Small intestine (tissue), 7 donors: Measurements from ENCODE around the gene NFATC1. TPM values are rescaled to one million over a fixed set of nuclear protein-coding genes. Genes with fewer than 3 reads are reported as not detected.

Source experiments
- DNase-seq, 2 donors: peaks; one replicate each; pipeline versions ENCODE4 v3.0.0 to v3.0.0-alpha.2; 2013
- FAIRE-seq: peaks from 2 replicates; lab custom pipeline; 2012; peaks lifted over from hg19 to GRCh38; lab: Jason Lieb, UNC
- H3K27ac ChIP-seq, 3 donors: one replicate each; pipeline ENCODE4 v1.5.1; 2013; ENCODE audit warnings: low read length in 2 of 3, mild to moderate bottlenecking in 2 of 3, control low read depth in 1 of 3, inconsistent platforms in 1 of 3, low read depth in 1 of 3, moderate library complexity in 1 of 3
- H3K27me3 ChIP-seq, 3 donors: one replicate each; pipeline ENCODE4 v1.6.1; 2013; ENCODE audit warnings: low read length in 3 of 3, inconsistent platforms in 1 of 3; ENCODE audit not compliant: control insufficient read depth in 3 of 3, insufficient read depth in 3 of 3
- H3K36me3 ChIP-seq, 3 donors: one replicate each; pipeline ENCODE4 v1.6.1; 2013; ENCODE audit warnings: low read length in 3 of 3, inconsistent platforms in 1 of 3, low read depth in 1 of 3, mild to moderate bottlenecking in 1 of 3, moderate library complexity in 1 of 3; ENCODE audit not compliant: control insufficient read depth in 3 of 3, insufficient read depth in 2 of 3
- H3K4me1 ChIP-seq, 3 donors: one replicate each; pipeline ENCODE4 v1.6.1; 2013; ENCODE audit warnings: low read length in 2 of 3, inconsistent platforms in 1 of 3, low read depth in 1 of 3, mild to moderate bottlenecking in 1 of 3, moderate library complexity in 1 of 3; ENCODE audit not compliant: control insufficient read depth in 3 of 3, insufficient read depth in 2 of 3
- H3K4me3 ChIP-seq, 3 donors: one replicate each; pipeline ENCODE4 v1.5.1; 2013; ENCODE audit warnings: low read length in 3 of 3, control low read depth in 1 of 3, inconsistent platforms in 1 of 3, low read depth in 1 of 3, mild to moderate bottlenecking in 1 of 3, moderate library complexity in 1 of 3
- H3K9me3 ChIP-seq, 2 donors: one replicate each; pipeline ENCODE4 v1.6.1; 2013; ENCODE audit warnings: low read depth in 1 of 2, low read length in 1 of 2; ENCODE audit not compliant: control insufficient read depth in 2 of 2, insufficient read depth in 1 of 2
- WGBS, 3 donors: extraction: QIAGEN DNeasy Blood & Tissue Kit; methylation state at CpG; one replicate each; pipeline ENCODE4 v1.1.7; 2013; 5-methylcytosine and 5-hydroxymethylcytosine counted together
- polyA plus RNA-seq, 4 donors: library from polyadenylated mRNA; stranded (reverse) in 3 of 4; unstranded in 1 of 4; fragments of 200-250 nt in 3 of 4; fragments of 120-200 nt in 1 of 4; gene quantifications; one replicate each; pipeline versions ENCODE4 v1.2.1 to v1.2.3, GENCODE V29; 2013
- donor health status: healthy with polysubstance abuse.
- donor health status: control.
- donor health status: control.
- donor health status: Bipolar disorder and iron deficiency.
- donor health status: healthy.

NFATC1 gene
- polyA plus RNA-seq, 4 donors = 0.67 to 5.9 (median 2.2) TPM

DNA sequence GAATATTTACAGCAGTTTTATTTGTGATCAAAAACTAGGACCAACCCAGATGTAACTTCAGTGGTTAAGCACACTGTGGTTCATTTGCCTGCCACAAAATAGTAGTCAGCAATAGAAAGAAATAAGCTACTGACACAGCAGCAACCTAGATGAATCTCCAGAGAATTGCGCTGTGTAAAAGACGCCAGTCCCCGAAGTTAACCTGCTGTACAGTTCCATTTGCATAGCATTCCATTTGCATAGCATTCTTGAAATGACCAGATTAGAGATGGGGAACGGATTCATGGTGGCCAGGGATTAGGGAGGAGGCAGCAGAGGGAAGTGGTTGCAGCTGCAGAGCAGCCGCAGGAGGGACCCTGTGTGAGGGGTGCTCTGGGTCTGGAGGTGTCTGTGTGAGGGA is 39.3 kb upstream of the NFATC1 start:
- WGBS, 3 donors = 86 to 94% (median 93%) methylated on average over 5 of the region's 5 CpGs
- no peaks in the 10 kb centered on the region for H3K27me3 ChIP-seq
- no peak for DNase-seq
- H3K4me1 ChIP-seq = no peaks in the 10 kb centered on the region
- no peak overlapping the region for H3K27ac ChIP-seq
- H3K4me3 ChIP-seq = no peak overlapping the region
- H3K9me3 ChIP-seq = no peaks in the 10 kb centered on the region
- H3K36me3 ChIP-seq = peaks cover 1 to 33% (median 2%) of the 10 kb centered on the region in 3 donors
- no peak for FAIRE-seq

DNA sequence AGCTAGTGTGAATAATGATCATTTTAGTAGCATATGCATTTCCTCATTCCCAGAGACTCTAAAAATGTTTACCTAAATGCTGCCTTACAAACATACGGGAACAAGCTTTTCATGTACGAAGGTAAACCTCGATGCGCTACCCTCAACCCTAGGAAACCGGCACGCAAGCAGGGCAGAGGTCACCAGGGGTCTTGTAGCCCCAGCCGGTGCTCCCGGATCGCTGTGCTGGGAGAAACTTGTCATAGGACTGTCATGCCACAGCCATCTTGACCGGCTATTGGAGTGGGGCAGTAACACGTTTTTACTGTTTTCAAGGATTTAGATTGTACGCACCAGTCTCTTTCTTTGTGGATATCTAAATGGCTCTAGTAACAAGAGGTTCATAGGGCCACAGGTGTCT is 34.8 kb upstream of the NFATC1 start:
- Histone ChIP-seq H3K36me3 (peaks cover 2 to 22% (median 2%) of the 10 kb centered on the region in 3 donors), H3K27me3 (no peaks in the 10 kb centered on the region), H3K27ac (no peak overlapping the region), H3K4me1 (no peaks in the 10 kb centered on the region), H3K9me3 (no peaks in the 10 kb centered on the region), H3K4me3 (no peak overlapping the region)
- no peak for FAIRE-seq
- DNase-seq = no peak
- WGBS, 3 donors = 95 to 98% (median 97%) methylated on average over 12 of the region's 12 CpGs

DNA sequence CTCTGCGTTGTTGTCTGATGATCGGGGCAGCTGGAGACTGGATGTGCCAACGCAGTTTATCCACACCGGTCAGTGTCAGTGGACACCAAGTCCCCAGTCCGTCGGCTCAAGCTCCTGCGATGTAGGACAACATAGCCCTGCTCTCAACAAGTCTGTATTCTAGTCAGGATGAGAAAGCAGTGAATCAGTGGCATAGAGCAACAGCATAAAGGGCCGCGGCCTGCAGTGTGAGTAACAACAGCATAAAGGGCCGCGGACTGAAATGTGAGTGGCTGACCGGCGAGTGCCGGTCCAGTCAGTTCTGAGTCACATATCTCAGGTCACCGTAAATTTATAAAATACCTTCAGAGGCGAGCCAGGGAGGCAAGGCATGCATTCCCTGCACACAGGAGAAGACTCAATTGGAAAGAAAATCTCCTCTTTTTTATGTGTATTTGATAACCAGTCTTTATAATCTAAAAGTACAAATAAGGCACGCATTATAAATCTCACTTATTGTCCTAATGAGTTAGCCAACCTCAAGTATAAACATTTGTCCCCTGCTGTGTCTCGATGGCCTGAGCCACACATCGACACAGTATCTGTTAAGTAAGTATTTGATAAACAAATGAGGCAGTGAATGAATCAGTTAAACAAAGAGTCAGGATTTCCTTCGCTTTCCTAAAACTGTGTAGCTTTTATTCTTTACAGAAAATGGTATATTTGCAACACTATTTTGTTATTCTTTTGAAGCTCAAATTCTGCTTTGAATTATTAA is 33.8 kb upstream of the NFATC1 start:
- WGBS, 3 donors = 84 to 92% (median 92%) methylated on average over 20 of the region's 20 CpGs
- no peak for FAIRE-seq
- Histone ChIP-seq H3K4me1 (no peaks in the 10 kb centered on the region), H3K36me3 (peaks cover 2 to 21% (median 5%) of the 10 kb centered on the region in 3 donors), H3K27ac (no peak overlapping the region), H3K27me3 (no peaks in the 10 kb centered on the region), H3K9me3 (no peaks in the 10 kb centered on the region), H3K4me3 (no peak overlapping the region)
- DNase-seq = no peak

DNA sequence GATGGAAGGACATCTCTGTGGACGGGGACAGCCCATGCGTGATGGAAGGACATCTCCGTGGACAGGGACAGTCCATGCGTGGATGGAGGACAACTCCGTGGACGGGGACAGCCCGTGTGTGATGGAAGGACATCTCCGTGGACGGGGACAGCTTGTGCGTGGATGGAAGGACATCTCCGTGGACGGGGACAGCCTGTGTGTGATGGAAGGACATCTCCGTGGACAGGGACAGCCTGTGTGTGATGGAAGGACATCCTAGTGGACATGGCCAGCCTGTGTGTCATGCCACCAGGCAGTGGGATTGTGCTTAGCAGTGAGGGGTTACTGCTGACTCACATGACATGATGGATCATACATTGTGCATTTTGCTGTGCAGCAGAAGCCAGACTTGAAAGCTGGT is 30.0 kb upstream of the NFATC1 start:
- Histone ChIP-seq H3K27me3 (no peaks in the 10 kb centered on the region), H3K27ac (no peak overlapping the region), H3K4me1 (no peaks in the 10 kb centered on the region), H3K9me3 (no peaks in the 10 kb centered on the region), H3K36me3 (peaks cover 0 to 26% (median 5%) of the 10 kb centered on the region in 3 donors), H3K4me3 (no peak overlapping the region)
- DNase-seq (no peak), FAIRE-seq (no peak)
- 96 to 98% (median 98%) methylated on average over 13 of the region's 13 CpGs for WGBS, 3 donors

DNA sequence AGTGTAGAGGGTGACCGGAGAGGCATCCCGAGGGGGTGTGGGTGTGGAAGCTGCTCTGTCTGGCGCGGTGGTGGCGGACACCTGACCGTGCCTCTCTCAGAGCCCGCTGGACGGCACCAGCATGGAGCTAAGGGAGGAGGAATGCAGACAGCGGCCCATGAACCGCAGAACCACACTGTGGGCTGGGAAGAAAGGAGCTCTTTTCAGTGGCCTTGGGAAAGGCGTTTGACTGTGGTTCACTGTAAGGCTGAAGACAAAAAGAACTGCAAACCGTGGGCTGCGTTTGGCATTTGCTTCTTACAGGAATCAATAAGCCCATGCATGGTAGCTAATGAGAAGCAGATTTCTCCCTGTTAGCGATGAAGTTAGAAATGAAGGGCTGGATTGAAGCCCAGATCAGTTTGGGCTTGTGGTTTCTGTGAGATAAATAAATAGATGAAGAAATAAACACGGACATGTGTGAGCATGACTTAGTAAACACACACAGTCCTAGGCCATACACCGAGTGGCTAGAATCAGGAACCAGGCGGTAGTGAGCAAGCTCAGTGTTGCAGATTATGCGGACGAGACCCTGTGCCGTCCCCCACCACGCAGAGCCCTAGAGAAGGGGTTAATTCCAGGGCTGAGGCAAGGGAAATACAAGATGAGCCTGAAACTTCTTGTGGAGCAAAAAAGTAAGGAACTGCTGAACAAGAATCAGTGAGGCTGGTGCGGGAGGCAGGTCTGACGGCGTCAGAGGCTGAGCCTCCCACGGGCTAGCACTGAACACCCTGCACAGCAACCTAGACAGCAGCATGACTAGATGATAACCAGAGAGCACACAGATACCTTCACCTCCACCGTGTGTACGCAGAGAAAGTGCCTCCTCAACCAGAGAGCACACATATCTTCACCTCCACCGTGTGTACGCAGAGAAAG is 29.3 kb upstream of the NFATC1 start:
- DNase-seq (no peak), FAIRE-seq (no peak)
- Histone ChIP-seq H3K36me3 (peaks cover 0 to 23% (median 5%) of the 10 kb centered on the region in 3 donors), H3K9me3 (no peaks in the 10 kb centered on the region), H3K27ac (no peak overlapping the region), H3K4me1 (no peaks in the 10 kb centered on the region), H3K4me3 (no peak overlapping the region), H3K27me3 (no peaks in the 10 kb centered on the region)
- WGBS, 3 donors = 77 to 88% (median 87%) methylated on average over 27 to 29 of the region's 29 CpGs

DNA sequence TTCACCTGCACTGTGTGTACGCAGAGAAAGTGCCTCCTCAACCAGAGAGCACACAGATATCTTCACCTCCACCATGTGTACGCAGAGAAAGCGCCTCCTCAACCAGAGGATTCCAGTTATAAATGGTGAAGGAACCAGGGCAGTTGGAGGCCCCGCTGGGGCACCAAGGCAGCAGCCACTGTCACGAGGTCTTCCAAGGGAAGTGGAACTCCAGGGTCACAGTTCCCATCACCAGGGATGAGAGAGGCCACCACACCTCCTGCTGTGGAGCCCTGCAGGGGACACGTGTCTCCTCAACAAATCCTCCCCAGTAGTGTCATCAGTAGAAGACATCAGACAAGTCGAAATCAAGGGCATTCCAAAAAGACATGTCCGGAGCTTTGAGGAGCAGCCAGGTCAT is 28.2 kb upstream of the NFATC1 start:
- H3K36me3 ChIP-seq = peaks cover 0 to 22% (median 5%) of the 10 kb centered on the region in 3 donors
- H3K9me3 ChIP-seq = no peaks in the 10 kb centered on the region
- DNase-seq = no peak
- 88 to 93% (median 91%) methylated on average over 8 of the region's 8 CpGs for WGBS, 3 donors
- no peak overlapping the region for H3K27ac ChIP-seq
- H3K4me1 ChIP-seq = no peaks in the 10 kb centered on the region
- no peak overlapping the region for H3K4me3 ChIP-seq
- FAIRE-seq = no peak
- H3K27me3 ChIP-seq = no peaks in the 10 kb centered on the region

DNA sequence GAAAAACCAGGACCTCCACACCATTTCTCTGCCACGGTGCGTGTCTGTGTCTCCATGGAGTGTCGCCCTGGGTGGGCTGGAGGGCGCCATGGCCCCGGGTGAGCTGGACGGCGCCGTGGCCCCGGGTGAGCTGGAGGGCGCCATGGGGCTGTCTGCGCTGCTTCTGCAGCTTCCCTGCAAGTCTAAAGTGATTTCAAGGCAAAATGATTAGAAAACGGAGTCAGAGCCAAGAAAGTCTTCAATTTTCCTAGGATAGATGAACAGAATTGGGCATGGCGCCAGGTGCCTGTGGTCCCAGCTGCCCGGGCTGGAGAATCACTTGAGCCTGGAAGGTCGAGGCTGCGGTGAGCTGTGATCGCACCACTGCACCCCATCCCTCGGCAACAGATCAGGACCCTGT is 27.7 kb upstream of the NFATC1 start:
- Histone ChIP-seq H3K4me1 (no peaks in the 10 kb centered on the region), H3K9me3 (no peaks in the 10 kb centered on the region), H3K36me3 (peaks cover 0 to 23% (median 5%) of the 10 kb centered on the region in 3 donors), H3K27me3 (no peaks in the 10 kb centered on the region), H3K4me3 (no peak overlapping the region), H3K27ac (no peak overlapping the region)
- WGBS, 3 donors = 76 to 90% (median 85%) methylated on average over 18 of the region's 18 CpGs
- FAIRE-seq (no peak), DNase-seq (no peak)

DNA sequence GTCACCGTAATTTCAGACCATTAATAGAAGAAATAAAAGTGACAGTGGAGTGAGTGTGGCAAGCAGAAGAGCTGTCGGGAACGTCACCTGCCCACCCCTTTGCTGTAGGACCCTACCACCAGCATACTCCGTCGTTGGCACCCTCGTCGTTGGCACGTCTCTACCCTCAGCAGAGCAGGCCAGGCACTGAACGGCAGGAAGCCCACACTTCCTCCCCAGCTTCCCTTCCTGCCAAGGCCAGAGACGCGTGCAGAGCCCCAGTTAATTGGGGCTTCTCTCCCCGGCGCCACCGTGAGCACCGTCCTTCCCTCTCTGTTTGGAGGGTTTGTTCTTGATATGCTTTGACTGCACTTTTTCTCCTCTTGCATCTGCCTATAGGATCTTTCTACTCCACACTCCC is 27.0 kb upstream of the NFATC1 start:
- H3K36me3 ChIP-seq = peaks cover 0 to 23% (median 5%) of the 10 kb centered on the region in 3 donors
- WGBS, 3 donors = 63 to 83% (median 78%) methylated on average over 15 of the region's 15 CpGs
- no peak for DNase-seq
- no peaks in the 10 kb centered on the region for H3K9me3 ChIP-seq
- H3K4me1 ChIP-seq = no peaks in the 10 kb centered on the region
- no peaks in the 10 kb centered on the region for H3K27me3 ChIP-seq
- no peak overlapping the region for H3K27ac ChIP-seq
- H3K4me3 ChIP-seq = no peak overlapping the region
- FAIRE-seq = no peak
